ENCODE data around the gene M1AP.

Gene M1AP

DNA sequence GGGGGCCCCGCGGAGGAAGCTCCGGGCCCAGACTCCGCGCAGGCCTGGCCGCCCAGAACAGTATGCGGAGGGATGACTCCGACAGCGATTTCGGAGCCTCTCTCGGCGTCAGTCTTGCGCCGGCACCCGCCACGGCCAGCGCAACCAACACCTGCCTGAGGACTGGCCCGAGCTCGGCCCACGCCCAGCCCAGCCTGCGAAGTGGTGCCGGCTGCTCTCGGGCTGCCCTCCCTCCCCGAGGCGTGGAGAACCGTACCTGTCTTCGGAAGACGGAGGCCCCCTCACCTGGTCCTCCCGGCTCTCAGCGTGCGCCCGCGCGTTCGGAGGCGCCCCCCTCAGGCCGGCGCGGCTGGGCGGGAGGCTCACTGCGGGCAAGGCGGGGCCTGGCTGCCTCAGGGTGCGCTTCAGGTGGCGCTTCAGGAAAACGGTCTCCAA lies at the start of gene M1AP:
TSS of gene M1AP (minus strand) at position 322 of the 435 bp plus-strand sequence. CDS start 8,055 bp downstream, outside the sequence.
- DNase-seq = no peak

GRCh38 chr2:74696829-74697228 lies 48.7 kb upstream of the M1AP start:
- no peak for DNase-seq

DNA sequence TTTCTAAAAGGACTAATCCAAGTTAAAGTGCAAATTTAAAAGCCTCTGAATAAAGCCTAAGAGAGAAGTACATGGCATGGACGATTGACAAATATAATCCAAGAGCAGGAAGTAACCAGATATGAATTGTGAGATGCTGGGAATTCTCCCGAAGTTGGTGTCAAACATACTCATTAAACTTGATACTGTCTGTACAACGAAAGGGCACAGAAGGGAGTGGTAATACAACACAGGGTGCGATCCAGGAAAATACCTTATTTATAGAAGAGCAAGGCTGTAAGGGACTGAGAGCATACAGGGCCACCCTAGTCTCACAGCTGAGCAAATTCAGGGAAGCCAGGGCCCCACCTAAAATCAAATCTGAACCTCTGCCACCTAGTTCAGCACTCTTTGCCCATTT lies 47.5 kb upstream of the M1AP start:
- no peak for DNase-seq

GRCh38 chr2:74694281-74694680 lies 46.2 kb upstream of the M1AP start:
- no peak for DNase-seq

DNA sequence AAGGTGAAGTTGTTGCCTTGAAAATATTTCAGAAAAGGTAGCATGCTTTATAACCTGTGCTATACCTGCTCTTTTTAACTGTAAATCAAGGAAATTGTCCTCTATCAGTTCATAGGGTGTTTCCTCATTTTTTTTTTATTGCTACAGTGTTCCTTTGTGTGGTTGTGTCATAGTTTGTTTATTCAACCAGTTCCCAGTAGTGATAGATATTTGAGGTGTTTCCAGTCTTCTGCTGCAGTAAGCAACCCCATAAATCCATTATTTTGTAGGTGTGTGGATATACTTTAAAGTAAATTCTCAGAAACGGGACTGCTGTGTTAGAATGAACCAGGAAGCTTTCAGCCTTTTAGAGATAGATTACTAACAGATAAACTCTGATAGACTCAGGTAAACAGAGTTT lies 45.5 kb upstream of the M1AP start:
- no peak for DNase-seq

DNA sequence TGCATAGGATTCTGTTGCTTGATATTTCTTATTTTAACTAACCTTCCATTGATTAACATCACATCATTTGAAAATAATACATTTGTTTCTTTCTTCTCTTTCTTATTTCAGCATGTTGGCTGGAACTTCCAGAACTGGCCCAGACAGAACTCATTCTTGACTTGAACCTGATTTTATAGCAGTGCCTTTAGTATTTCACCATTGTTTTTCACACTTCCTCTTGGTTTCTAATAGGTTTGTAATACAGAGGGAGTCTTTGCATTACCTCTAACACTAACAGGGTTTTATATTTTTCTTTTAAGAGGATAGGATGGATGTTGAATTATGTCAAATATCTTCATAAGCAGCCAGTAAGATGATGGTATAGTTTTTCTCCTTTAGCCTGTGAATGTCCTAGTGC lies 45.1 kb upstream of the M1AP start:
- DNase-seq = no peak

DNA sequence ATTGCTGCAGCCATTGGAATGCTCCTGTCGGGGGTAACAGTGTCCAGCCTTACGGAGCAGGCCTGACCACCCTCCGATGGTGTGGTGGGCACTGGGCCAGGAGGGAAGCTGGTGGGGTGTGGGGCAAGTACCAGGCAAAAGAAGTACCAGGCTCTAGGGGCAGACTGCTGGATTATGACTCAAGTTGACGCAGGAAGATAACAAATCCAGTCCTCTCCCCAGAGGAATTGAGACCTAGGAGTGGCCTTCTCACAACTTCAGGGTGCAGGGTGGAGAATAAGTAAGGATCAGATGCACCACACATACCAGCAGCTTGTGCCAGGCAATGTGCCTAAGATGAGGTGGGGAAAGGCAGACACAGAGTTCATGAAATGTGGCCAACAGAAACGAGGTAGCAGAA lies 43.8 kb upstream of the M1AP start:
- DNase-seq = no peak

GRCh38 chr2:74690571-74690970 lies 42.4 kb upstream of the M1AP start:
- DNase-seq = peak; percentile 50

GRCh38 chr2:74689671-74690070 lies 41.5 kb upstream of the M1AP start:
- no peak for DNase-seq

DNA sequence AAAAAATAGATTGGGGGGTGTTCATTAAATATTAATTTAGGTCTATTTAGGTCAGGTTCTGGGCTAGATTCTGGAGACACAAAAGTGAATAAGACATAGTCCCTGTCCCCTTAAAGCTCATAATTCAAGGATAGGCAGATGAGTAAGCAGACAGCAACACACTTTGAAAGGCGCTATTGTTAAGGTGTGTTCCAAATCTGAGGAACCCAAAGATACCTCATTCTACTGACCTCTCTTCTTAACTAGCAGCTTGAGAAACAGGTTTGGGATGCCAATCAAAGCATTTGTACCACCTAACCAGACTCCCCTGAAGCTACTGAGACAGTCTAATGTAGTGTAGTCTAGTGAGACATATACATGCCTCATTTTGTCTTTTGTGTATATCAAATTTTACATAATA lies 40.8 kb upstream of the M1AP start:
- DNase-seq = no peak

- no peak for DNase-seq
These were observed 37.3 kb upstream of the M1AP start for GRCh38 chr2:74685408-74685807.

DNA sequence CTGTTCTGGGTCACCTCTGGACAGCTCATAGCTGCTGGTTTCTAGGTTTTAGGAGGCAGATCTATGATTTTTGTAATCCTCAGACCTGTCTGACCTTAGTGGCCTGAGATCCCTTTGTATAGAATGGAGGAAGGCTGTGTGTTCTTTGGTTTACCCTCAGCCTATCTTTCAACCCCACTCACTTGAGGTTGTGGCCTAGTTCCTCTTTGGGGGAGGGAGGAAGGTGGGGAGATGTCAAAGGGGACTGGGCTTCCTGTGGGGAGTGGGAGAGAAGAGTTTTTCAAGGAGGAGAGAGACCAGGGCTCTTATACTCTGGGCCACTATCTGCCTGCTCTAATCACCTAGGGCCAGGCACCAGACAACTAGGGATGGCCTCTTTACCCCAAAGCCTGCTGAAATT lies 34.4 kb upstream of the M1AP start:
- DNase-seq = no peak

DNA sequence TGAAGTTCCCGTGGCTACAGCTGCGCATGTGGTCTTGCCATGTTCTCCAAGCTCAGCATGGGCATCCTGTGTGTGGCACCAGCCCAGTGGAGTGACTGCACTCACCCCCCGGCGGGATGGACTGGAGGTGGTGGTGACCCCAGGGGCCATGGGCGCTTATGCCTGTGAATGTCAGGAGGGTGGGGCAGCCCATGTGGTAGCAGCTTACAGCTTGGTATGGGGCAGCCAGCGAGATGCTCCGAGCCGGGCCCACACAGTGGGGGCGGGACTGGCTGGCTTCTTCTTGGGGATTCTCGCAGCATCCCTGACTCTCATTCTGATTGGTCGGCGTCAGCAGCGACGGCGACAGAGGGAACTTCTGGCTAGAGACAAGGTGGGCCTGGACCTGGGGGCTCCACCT lies 31.5 kb upstream of the M1AP start:
- DNase-seq = no peak

DNA sequence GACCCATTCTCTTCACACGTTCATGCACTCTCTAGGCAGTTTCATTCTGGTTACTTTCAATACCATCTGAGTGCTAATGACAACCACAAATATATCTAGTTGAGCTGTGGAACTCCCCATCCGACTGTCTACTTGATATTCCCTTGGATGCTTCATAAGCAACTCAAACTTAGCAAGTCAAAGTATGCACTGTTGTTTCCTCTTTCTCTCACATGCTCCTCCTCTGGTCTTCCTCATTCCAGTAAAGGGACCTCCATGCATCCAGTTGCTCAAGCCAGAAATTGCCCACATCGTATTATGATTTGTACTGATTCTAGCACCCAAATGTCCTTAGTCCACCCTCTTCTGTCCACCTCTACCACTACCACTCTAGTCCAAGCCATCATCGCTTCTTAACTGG lies 28.2 kb upstream of the M1AP start:
- DNase-seq = no peak

DNA sequence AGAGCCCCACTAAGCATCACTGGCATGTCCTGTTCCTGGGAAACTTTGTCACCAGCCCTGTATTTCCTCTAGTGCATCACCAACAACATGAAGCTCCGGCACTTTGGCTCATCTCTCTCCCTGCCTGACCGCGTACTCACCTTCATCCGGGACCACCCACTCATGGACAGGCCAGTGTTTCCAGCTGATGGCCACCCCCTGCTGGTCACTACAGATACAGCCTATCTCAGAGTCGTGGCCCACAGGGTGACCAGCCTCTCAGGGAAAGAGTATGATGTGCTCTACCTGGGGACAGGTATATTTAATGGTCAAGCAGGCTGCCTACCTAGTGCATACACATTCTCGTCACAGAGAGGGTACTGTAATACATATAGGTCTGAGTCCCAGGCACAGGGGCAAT lies 27.0 kb upstream of the M1AP start:
- no peak for DNase-seq

DNA sequence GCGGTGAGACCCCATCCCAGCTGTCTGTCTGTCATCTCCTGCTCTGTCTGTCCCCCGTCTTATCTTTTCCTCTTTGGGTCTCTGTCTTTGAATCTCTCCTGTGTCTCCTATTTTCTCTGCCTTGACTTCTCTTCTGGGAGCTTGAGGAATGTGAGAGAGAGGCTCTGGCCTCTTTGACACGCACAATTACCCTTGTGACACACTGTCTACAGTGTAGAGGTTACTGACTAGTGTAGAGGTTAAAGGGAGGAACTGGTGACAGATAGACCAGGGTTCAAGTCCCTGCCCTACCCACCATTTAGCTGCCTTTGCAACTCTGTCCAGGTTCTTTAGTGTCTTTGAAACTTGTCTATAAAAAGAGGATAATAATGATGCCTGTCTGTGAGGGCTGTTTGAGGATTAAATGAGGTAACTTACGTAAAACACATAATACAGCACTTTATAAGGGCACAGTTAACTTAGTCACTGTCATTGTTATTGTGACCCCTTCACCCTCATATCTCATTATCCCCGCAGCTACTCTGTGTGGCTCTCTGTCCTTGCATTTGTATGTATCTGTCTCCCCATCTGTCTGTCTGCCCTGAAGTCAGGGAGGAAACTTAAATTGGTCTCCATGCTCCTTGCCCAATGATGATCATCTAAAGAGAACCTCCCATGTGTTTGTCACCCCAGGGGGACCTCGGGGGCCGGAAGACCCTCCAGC lies 25.8 kb upstream of the M1AP start:
- DNase-seq = no peak

DNA sequence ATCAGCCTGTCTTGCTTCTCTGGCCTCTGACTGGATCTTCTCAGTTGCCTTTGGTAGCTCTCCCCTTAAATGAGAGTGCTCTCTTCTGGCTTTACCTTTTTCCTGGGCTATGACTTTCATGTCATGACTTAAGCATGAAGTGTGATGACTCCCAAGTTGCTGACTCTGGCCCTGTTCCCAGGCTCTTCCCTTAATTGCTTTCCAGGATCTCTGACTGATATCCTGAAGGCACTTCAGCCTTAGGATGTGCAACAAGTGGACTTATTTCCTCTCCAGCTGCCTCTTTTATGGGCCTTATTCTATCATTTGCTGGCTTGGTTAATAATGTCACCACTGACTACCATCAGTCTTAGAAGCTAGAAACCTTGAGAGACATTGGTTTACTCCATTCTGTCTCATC lies 23.3 kb upstream of the M1AP start:
- DNase-seq = no peak

DNA sequence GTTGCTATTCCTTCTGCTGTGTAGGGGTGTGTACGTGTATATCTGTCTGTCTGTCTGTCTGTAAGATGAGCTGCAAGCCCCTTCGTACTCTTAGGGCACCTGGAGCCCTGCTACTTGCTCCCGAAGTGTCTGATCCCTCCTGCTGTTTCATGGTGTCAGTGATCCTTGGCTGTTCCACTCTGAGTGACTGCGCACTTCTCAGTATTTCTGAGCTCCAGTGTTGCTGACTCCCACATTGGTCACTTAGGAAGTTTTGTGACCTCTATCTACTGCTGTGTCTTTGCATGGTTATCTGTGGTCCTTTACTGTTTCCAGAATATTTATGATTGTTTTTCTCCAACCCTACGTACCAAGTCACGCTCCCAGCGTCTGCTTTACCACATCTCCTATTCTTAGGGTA lies 22.1 kb upstream of the M1AP start:
- no peak for DNase-seq

DNA sequence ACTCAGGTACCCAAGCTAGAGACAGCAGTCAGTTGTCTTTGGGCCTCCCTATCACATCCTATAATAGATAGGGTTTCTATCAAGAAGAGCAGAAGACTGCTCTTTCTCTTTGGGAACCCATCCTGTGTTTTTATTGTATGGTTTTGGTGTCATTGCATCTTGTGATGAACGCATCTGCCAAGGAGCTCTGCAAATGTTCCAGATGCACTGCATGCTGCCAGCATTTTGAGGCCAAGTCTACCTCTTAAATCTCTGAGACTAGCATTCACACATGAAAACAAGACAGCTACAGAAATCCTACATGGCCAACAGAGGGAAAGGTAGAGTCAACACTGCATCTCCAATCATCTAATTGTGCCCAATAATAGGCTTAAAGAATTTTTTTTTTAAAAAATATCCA lies 20.0 kb upstream of the M1AP start:
- DNase-seq = no peak

DNA sequence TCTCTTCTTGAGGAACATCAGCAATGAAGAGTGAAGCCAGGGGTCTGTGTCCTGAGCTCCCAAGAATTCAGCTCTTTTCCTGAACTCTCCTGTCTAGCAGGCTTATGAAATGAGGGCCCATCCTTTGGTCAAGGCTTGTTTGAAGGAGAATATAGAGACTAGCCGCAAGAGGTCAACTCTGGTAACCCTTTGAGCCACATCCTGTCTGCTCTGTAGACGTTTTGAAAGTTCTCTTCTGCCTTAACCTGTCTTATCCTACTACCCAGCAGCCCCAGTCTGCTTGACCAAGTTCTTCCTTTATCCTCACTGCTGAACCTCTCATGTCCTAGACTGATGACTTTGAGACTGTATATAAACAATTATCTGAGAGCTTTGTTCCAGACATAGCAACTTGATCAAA lies 11.3 kb upstream of the M1AP start:
- no peak for DNase-seq

DNA sequence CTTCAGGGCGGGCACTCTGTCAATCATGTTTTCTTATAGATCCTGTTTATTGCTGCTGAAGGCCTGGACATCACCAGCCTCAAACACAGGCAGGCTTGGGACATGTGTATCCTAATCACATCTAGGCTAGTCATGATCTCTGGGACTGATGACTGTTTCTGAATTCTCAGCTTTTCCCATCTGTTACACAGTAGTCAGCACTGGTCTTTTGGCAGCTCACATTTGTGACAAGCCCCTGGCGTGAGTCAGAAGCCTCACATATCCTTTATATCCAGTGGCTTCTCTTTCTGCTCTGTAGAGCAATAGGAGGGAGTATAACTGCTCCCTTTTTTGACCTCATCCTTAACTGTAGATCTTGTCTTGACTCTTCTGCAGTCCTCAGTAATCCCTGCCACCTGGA lies 10.4 kb upstream of the M1AP start:
- DNase-seq = no peak

- no peak for DNase-seq
These were observed 7.4 kb upstream of the M1AP start for GRCh38 chr2:74655579-74655978.

DNA sequence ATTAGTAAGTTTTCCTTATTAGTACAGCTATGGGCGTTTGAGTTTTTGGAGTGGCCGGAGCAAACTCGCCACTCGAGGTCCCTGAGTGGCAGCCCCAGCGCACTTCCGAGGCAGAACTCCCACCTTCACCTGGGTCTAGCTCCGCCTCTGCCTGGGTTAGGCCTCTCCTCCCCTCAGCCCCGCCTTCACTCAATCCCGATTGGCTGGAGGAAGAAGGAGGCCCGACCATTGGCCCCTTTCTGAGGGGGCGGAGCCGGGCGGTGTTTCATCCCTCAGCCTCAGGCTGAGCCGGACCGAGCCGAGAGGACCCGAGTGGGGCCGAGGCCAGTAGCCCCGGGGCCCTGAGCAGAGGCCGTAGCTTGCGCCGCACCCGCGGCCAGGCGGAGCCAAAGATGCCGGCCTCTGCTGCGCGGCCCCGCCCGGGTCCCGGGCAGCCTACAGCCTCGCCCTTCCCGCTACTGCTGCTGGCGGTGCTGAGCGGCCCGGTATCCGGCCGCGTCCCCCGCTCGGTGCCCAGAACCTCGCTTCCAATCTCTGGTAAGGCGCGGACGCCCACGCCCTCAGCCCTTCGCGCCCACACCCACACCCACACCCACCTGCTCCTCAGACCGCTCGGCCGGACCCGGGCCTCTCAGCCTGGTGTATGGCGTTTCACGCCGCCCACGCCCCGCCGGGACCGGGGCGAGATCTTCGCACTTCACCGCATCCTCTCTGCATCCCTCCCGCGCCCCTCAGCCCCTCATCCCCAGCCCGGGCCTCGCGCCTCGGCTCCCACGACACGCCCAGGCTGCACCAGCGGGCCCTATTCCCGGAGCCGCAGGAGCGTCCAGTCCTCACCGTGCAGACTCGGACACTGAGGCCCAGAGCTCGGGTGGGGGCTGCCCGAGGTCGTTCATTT lies 6.1 kb upstream of the M1AP start, which contains the start of gene SEMA4F:
TSS of gene SEMA4F (plus strand) at position 263 of the 898 bp plus-strand sequence. CDS start at position 393, 130 bp downstream.
- peak; percentile 97 for DNase-seq

- DNase-seq = no peak
These were observed 5.5 kb upstream of the M1AP start for GRCh38 chr2:74653589-74653984.

All from activated CD4-positive, alpha-beta T cell treated with anti-CD3 and anti-CD28 coated beads, Interleukin-10, Interleukin-2, amounts not matched to agents 100 ng/mL and 50 ng/mL, durations not matched to agents 16 hours and 8 hours (primary cell).